ENCODE measurements around the gene PHKB. TPM values are rescaled to one million over a fixed set of nuclear protein-coding genes. Genes with fewer than 3 reads are reported as not detected.

The PHKB gene
- total RNA-seq, 4 donors from 2014 or later, result 62.0 to 164 (median 111) TPM

GRCh38 chr16:47640661-47641060 is 179.5 kb downstream of the PHKB start:
- no peak for DNase-seq
- Histone ChIP-seq H3K27me3 (no peaks in the 10 kb centered on the region), H3K27ac (no peak overlapping the region), H3K4me3 (no peak overlapping the region), H3K9me3 (no peaks in the 10 kb centered on the region), H3K4me1 (no peaks in the 10 kb centered on the region), H3K36me3 (no peaks in the 10 kb centered on the region)
- intact Hi-C loops (cut with DNase I; ENCODE audit: low total_unique reads), result no loop called here
- TF ChIP-seq POLR2A (IDR thresholded peaks at IDR 0.05) (no peak), CTCF (IDR thresholded peaks at IDR 0.05) (no peak)

- Histone ChIP-seq H3K36me3 (no peaks in the 10 kb centered on the region), H3K27me3 (no peaks in the 10 kb centered on the region), H3K27ac (no peak overlapping the region), H3K4me1 (no peaks in the 10 kb centered on the region), H3K9me3 (no peaks in the 10 kb centered on the region), H3K4me3 (no peak overlapping the region)
- no peak for DNase-seq
- TF ChIP-seq POLR2A (IDR thresholded peaks at IDR 0.05), result no peak
- no peak for TF ChIP-seq CTCF (IDR thresholded peaks at IDR 0.05)
- intact Hi-C loops (cut with DNase I; ENCODE audit: low total_unique reads), result no loop called here
These were observed 182.3 kb downstream of the PHKB start for GRCh38 chr16:47643323-47644000.

- Histone ChIP-seq H3K36me3 (no peaks in the 10 kb centered on the region), H3K9me3 (no peaks in the 10 kb centered on the region), H3K27me3 (no peaks in the 10 kb centered on the region), H3K4me3 (no peak overlapping the region), H3K4me1 (no peaks in the 10 kb centered on the region), H3K27ac (no peak overlapping the region)
- TF ChIP-seq POLR2A (IDR thresholded peaks at IDR 0.05) (no peak), CTCF (IDR thresholded peaks at IDR 0.05) (no peak)
- no peak for DNase-seq
- intact Hi-C loops (cut with DNase I; ENCODE audit: low total_unique reads), result no loop called here
These were observed 183.0 kb downstream of the PHKB start for GRCh38 chr16:47644166-47644565.

GRCh38 chr16:47644661-47645060 is 183.5 kb downstream of the PHKB start:
- intact Hi-C loops (cut with DNase I; ENCODE audit: low total_unique reads), result no loop called here
- no peak overlapping the region for H3K27ac ChIP-seq
- no peak overlapping the region for H3K4me3 ChIP-seq
- no peaks in the 10 kb centered on the region for H3K4me1 ChIP-seq
- H3K36me3 ChIP-seq, result no peaks in the 10 kb centered on the region
- H3K9me3 ChIP-seq, result no peaks in the 10 kb centered on the region
- TF ChIP-seq CTCF (IDR thresholded peaks at IDR 0.05) (no peak), POLR2A (IDR thresholded peaks at IDR 0.05) (no peak)
- H3K27me3 ChIP-seq, result no peaks in the 10 kb centered on the region
- DNase-seq, result no peak

DNA sequence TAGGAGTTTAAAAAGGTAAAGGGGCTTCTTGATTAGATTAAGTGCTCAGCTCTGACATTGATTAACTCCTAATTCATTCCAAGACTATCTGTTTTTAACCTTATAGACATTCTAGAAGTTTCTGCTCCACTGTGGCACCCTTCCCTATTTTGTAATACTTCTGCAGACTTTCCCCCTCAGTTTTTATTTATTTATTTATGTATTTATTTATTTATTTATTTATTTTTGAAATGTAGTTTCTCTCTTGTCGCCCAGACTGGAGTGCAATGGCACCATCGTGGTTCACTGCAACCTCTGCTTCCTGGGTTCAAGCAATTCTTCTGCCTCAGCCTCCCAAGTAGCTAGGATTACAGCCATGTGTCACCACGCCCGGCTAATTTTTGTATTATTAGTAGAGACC is 185.8 kb downstream of the PHKB start:
- H3K36me3 ChIP-seq, result no peaks in the 10 kb centered on the region
- H3K27ac ChIP-seq, result no peak overlapping the region
- DNase-seq, result no peak
- H3K9me3 ChIP-seq, result no peaks in the 10 kb centered on the region
- intact Hi-C loops (cut with DNase I; ENCODE audit: low total_unique reads), result no loop called here
- TF ChIP-seq CTCF (IDR thresholded peaks at IDR 0.05) (no peak), POLR2A (IDR thresholded peaks at IDR 0.05) (no peak)
- no peak overlapping the region for H3K4me3 ChIP-seq
- H3K4me1 ChIP-seq, result no peaks in the 10 kb centered on the region
- H3K27me3 ChIP-seq, result no peaks in the 10 kb centered on the region

Data from uterus (tissue), 4 donors.